ENCODE data around the gene IDH3A. TPM values are rescaled to one million over a fixed set of nuclear protein-coding genes. Genes with fewer than 3 reads are reported as not detected.

Gene IDH3A
- total RNA-seq, 4 donors from 2014 or later: 55.1 to 155 (median 83.3) TPM

DNA sequence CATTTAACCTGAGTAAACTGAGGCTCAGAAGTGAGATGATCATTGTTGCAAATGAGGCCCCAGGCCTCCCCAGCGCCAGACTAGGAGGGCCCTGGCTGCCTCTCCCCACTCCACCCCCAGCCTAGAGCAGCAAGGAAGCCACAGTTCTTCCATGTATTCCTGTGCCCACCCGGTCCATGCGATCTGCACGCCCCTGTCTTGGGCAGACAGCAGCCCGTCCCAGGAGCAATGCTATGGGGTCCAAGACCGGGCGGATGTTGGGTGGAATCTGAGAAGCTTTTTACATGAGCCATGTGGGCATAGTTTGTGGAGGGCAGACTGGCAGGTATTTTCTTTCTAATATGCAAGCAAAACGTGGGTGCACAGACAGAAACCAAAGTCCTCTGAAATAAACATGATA, 41.7 kb upstream of the IDH3A start:
- H3K27ac ChIP-seq: no peak overlapping the region
- H3K4me1 ChIP-seq: no peaks in the 10 kb centered on the region
- H3K27me3 ChIP-seq: no peaks in the 10 kb centered on the region
- H3K36me3 ChIP-seq: no peaks in the 10 kb centered on the region
- WGBS, 2 donors: 88 to 96% methylated on average over 4 to 8 of the region's 8 CpGs
- H3K4me3 ChIP-seq (replicated peaks in 1 of 3): no peak overlapping the region
- DNase-seq: no peak
- no peaks in the 10 kb centered on the region for H3K9me3 ChIP-seq
- intact Hi-C loops (cut with DNase I): no loop called here
- TF ChIP-seq, protein P1, sequence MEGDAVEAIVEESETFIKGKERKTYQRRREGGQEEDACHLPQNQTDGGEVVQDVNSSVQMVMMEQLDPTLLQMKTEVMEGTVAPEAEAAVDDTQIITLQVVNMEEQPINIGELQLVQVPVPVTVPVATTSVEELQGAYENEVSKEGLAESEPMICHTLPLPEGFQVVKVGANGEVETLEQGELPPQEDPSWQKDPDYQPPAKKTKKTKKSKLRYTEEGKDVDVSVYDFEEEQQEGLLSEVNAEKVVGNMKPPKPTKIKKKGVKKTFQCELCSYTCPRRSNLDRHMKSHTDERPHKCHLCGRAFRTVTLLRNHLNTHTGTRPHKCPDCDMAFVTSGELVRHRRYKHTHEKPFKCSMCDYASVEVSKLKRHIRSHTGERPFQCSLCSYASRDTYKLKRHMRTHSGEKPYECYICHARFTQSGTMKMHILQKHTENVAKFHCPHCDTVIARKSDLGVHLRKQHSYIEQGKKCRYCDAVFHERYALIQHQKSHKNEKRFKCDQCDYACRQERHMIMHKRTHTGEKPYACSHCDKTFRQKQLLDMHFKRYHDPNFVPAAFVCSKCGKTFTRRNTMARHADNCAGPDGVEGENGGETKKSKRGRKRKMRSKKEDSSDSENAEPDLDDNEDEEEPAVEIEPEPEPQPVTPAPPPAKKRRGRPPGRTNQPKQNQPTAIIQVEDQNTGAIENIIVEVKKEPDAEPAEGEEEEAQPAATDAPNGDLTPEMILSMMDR (IDR thresholded peaks at IDR 0.05): no peak
- no peak for TF ChIP-seq POLR2A (IDR thresholded peaks at IDR 0.05)

DNA sequence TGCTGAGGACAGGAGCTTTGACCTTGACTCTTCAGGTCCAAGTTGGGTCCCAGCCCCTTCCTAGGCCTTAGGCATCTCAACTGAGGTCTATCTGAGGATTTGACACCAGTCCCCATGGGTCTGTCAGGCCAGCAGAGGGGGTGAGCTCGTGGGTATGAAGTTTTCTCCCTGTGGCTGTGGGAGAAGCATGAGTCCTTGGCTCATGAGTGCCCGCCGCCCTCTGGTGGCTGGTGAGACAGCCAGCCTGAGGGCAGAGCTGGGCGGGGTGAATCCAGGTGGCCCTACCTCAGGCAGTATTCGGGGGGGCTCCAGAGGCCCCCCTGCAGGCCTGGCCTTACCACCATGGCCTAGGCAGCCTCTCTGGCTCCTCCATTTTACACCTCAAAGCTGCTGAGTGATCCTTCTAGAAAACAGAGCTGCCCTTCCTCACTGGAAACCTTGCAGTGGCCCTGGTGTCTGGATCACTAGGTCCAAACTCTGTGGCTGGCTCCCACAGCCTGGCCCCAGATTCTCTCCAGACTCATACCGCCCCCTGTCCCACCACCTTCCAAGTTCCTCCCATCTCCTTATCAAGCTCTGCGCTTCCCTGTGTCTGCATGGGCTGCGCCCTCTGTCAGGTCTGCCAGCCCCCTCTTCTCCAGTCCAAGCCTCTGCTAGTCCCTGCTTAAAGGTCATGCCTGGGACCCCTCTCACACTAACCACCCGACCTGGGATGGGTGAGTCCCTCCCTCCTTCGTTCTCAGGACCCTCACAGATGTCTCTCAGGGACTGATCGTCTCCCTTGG, 40.7 kb upstream of the IDH3A start:
- intact Hi-C loops (cut with DNase I): loop anchor here (2.0 kb wide), 1 partner anchor 142 kb away; no protein-coding TSS in a partner anchor
- H3K4me1 ChIP-seq: no peaks in the 10 kb centered on the region
- H3K27me3 ChIP-seq: no peaks in the 10 kb centered on the region
- DNase-seq: peak; percentile 84 to 90
- H3K36me3 ChIP-seq: no peaks in the 10 kb centered on the region
- no peak overlapping the region for H3K4me3 ChIP-seq (replicated peaks in 1 of 3)
- H3K27ac ChIP-seq: no peak overlapping the region
- 42 to 56% methylated on average over 7 to 11 of the region's 11 CpGs for whole genome bisulfite sequencing, 2 donors
- TF ChIP-seq POLR2A (IDR thresholded peaks at IDR 0.05): no peak
- TF ChIP-seq, protein P1 (IDR thresholded peaks at IDR 0.05): peak; percentile 85 to 97 (median 95)
- no peaks in the 10 kb centered on the region for H3K9me3 ChIP-seq

DNA sequence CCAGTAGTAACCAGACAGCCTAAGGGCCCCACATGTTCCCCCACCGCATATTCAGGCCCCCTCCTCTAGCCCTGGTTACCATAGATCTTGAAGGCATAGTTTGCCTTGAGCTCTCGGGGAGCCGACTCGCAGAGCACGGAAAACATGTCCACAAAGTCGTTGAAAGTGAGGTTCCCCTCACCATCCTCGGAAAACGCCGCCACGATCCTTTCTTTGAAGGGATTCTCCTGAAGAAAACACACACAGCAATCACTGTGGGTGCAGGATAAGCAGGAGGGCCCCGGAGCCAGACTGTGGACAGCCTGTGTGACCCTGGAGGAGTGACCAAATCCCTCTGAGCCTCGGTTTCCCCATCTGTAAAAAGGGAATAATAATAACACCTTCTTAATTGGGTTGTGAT, 40.0 kb upstream of the IDH3A start:
- Histone ChIP-seq H3K4me3 (replicated peaks in 1 of 3) (no peak overlapping the region), H3K4me1 (no peaks in the 10 kb centered on the region), H3K9me3 (no peaks in the 10 kb centered on the region), H3K27ac (no peak overlapping the region), H3K27me3 (no peaks in the 10 kb centered on the region), H3K36me3 (no peaks in the 10 kb centered on the region)
- no peak for DNase-seq
- TF ChIP-seq, protein P1 (IDR thresholded peaks at IDR 0.05): no peak
- no peak for TF ChIP-seq POLR2A (IDR thresholded peaks at IDR 0.05)
- WGBS, 2 donors: 93 to 95% methylated on average over 12 of the region's 12 CpGs
- intact Hi-C loops (cut with DNase I): loop anchor here (2.0 kb wide), 1 partner anchor 142 kb away; no protein-coding TSS in a partner anchor

DNA sequence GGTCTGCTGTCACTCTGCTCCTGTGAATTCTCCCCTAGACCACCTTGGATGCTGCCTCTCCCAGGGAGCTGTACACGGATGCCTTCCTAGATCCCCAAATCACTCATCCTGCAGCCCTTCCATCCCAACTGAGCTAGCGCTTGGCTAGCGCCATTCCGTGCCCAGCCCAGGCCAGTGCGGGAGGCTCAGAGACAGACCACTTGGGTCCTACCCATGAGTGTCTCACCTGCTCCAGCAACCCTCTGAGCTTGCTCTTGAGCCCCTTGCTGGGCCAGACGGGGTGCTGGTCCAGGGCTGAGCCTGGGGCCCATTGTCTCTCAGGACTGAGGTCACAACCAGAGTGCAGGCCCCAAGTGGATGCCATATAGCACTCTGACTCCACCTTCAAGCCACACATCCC, 39.1 kb upstream of the IDH3A start:
- Histone ChIP-seq H3K9me3 (no peaks in the 10 kb centered on the region), H3K27ac (no peak overlapping the region), H3K4me1 (no peaks in the 10 kb centered on the region), H3K4me3 (replicated peaks in 1 of 3) (no peak overlapping the region), H3K27me3 (no peaks in the 10 kb centered on the region), H3K36me3 (no peaks in the 10 kb centered on the region)
- TF ChIP-seq, protein P1 (IDR thresholded peaks at IDR 0.05): no peak
- no peak for TF ChIP-seq POLR2A (IDR thresholded peaks at IDR 0.05)
- DNase-seq: no peak
- intact Hi-C loops (cut with DNase I): loop anchor here (5.0 kb wide), 1 partner anchor 82 kb away; no protein-coding TSS in a partner anchor
- WGBS, 2 donors: 91 to 95% methylated on average over 6 of the region's 6 CpGs

DNA sequence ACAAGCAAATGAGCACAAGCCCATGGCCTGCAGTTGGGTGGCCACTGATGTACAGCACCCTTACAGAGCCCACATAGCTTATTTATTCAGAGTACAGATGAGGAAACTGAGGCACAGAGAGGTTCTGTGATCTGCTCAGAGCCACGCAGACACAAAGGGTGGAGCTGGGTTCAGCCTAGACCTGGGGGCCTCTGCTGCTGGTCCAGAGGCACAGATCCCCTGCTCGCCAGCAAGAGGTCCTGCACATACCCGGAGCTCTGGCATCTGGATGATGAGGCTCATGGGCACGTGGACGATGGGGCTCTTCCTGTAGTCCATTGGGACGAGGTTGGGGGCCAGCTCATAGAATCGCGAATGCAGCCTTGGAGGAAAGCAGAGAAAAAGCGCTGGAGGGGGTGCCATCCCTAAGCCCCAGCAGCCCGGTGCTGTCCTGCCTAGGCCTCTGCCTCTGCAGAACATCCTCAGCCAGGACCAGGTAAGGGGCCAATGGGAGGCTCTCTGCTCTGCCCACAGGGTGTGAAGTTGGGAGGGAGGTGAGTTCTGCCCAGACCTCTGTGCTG, 38.2 kb upstream of the IDH3A start:
- 91 to 93% methylated on average over 6 to 10 of the region's 10 CpGs for WGBS, 2 donors
- intact Hi-C loops (cut with DNase I): loop anchor here (5.0 kb wide), 1 partner anchor 81 kb away; no protein-coding TSS in a partner anchor
- DNase-seq: no peak

More for the DNA sequence above, 38.2 kb upstream of the IDH3A start:
- Histone ChIP-seq H3K4me1 (no peaks in the 10 kb centered on the region), H3K9me3 (no peaks in the 10 kb centered on the region), H3K36me3 (no peaks in the 10 kb centered on the region), H3K27ac (no peak overlapping the region), H3K4me3 (replicated peaks in 1 of 3) (no peak overlapping the region), H3K27me3 (no peaks in the 10 kb centered on the region)
- no peak for TF ChIP-seq POLR2A (IDR thresholded peaks at IDR 0.05)
- TF ChIP-seq, protein P1 (IDR thresholded peaks at IDR 0.05): no peak

All from thyroid gland (tissue), 4 donors.